Stimulated activated CD8-positive, alpha-beta memory T cell treated with anti-CD3 and anti-CD28 coated beads, Interleukin-7, amount 100 ng/mL, for 1 hour (primary cell): ENCODE measurements around the gene GRIN3B.

Experiments
- DNase-seq, 2 donors: peaks; one replicate each; pipeline ENCODE4 v3.0.0-alpha.2; 2020; ENCODE audit warnings: low read depth in 2 of 2

The GRIN3B gene

GRCh38 chr19:1041835-1042685, 41.8 kb downstream of the GRIN3B start:
- no peak for DNase-seq

GRCh38 chr19:1042689-1043511, 42.7 kb downstream of the GRIN3B start:
- DNase-seq, result no peak

GRCh38 chr19:1045247-1045603, 45.0 kb downstream of the GRIN3B start:
- no peak for DNase-seq

GRCh38 chr19:1046117-1046626, 46.0 kb downstream of the GRIN3B start:
- DNase-seq, result no peak

- no peak for DNase-seq
Observed at GRCh38 chr19:1046836-1047695, 46.8 kb downstream of the GRIN3B start.

GRCh38 chr19:1047696-1048147, 47.5 kb downstream of the GRIN3B start:
- no peak for DNase-seq

- DNase-seq, result no peak
Observed at GRCh38 chr19:1049106-1049505, 48.9 kb downstream of the GRIN3B start.

- no peak for DNase-seq
Observed at GRCh38 chr19:1049800-1050199, 49.6 kb downstream of the GRIN3B start.

- no peak for DNase-seq
Observed at GRCh38 chr19:1050989-1051788, 51.0 kb downstream of the GRIN3B start.

- no peak for DNase-seq
Observed at GRCh38 chr19:1051791-1052190, 51.6 kb downstream of the GRIN3B start.

GRCh38 chr19:1052349-1052975, 52.2 kb downstream of the GRIN3B start:
- DNase-seq, result no peak

- no peak for DNase-seq
Observed at GRCh38 chr19:1053176-1054101, 53.2 kb downstream of the GRIN3B start.

- no peak for DNase-seq
Observed at GRCh38 chr19:1054102-1055027, 54.1 kb downstream of the GRIN3B start.

- no peak for DNase-seq
Observed at GRCh38 chr19:1055028-1055425, 54.8 kb downstream of the GRIN3B start.

GRCh38 chr19:1055886-1056620, 55.8 kb downstream of the GRIN3B start:
- no peak for DNase-seq

- no peak for DNase-seq
Observed at GRCh38 chr19:1057176-1057855, 57.1 kb downstream of the GRIN3B start.

- DNase-seq, result no peak
Observed at GRCh38 chr19:1058112-1058511, 57.9 kb downstream of the GRIN3B start.
